ENCODE results near the gene GPATCH4.

GPATCH4 gene

DNA sequence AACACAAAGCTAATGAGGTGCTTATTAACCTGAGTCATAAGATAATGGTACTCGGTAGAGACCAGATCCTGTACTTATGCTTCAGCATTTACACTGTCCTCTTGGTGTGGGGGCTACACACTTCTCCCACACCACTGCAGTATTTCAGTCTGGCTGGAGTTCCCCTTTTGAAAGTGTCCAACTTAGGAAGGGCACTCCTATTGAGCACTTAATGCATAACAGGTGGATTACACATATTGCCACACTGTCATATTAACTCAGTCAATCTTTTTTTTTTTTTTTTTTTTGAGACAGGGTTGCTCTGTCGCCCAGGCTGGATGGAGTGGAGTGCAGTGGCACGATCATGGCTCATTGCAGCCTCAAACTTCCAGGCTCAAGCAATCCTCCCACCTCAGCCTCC, 1.5 kb downstream of the GPATCH4 start:
- TF ChIP-seq, protein P1, sequence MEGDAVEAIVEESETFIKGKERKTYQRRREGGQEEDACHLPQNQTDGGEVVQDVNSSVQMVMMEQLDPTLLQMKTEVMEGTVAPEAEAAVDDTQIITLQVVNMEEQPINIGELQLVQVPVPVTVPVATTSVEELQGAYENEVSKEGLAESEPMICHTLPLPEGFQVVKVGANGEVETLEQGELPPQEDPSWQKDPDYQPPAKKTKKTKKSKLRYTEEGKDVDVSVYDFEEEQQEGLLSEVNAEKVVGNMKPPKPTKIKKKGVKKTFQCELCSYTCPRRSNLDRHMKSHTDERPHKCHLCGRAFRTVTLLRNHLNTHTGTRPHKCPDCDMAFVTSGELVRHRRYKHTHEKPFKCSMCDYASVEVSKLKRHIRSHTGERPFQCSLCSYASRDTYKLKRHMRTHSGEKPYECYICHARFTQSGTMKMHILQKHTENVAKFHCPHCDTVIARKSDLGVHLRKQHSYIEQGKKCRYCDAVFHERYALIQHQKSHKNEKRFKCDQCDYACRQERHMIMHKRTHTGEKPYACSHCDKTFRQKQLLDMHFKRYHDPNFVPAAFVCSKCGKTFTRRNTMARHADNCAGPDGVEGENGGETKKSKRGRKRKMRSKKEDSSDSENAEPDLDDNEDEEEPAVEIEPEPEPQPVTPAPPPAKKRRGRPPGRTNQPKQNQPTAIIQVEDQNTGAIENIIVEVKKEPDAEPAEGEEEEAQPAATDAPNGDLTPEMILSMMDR (IDR thresholded peaks at IDR 0.05; ENCODE audit: low read depth, low read length, missing control alignments): no peak
- no peak for DNase-seq (ENCODE audit: extremely low read depth, low read depth)

DNA sequence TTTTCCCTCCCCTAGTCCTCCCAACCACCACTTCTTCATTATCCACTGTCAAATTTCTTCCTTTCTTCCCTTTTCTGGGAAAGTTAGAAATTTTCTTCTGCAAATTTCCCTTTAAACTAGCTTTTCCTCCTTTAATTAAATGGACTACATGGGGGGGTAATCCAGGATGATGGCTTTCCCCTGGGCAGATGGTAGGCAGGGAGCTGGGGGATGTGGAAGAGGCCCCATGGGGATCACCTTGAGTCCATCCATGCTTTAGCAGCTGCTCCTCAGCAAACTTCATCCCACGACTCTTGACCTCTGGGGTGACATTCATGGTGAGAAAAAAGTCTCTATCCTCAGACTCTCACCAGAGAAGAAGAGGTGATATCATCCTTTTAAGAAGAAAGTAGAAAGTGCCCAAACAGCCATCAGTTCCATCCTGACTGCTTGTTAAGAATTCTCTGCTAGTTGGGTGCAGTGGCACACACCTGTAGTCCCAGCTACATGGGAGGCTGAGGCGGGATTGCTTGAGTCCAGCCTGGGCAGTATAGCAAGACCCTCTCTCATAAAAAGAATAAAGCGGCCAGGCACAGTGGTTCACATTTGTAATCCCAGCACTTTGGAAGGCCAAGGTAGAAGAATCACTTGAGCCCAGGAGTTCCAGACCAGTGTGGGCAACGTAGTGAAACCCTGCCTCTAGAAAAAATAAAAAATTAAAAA, 2.4 kb downstream of the GPATCH4 start:
- no peak for DNase-seq (ENCODE audit: extremely low read depth, low read depth)
- TF ChIP-seq, protein P1 (IDR thresholded peaks at IDR 0.05; ENCODE audit: low read depth, low read length, missing control alignments): no peak
- no peak overlapping the region for H3K4me3 ChIP-seq (replicated peaks; ENCODE audit: low read depth, low read length)

More for the DNA sequence above, 1.5 kb downstream of the GPATCH4 start:
- peak overlapping the region; percentile 74 for H3K4me3 ChIP-seq (replicated peaks; ENCODE audit: low read depth, low read length)

DNA sequence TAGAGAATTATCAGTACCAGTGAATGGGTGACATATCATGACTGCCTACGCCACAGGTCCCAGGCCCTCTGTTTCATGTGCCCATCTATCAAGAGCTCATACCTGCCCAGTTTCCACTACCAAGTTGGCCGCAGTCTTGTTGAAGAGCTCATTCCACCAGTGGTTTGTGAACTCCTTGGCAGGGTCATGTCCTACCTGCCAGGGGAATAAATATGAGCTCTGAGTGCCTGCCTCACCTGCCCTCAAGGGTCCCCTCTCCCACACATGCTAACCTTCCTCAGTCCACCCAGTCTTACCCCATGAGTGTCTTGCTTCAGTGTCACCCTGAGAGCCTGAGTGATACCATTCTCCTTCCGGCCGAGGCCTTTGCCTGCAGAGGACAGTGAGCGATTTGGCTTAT, 3.2 kb downstream of the GPATCH4 start:
- TF ChIP-seq, protein P1 (IDR thresholded peaks at IDR 0.05; ENCODE audit: low read depth, low read length, missing control alignments): no peak
- H3K4me3 ChIP-seq (replicated peaks; ENCODE audit: low read depth, low read length): no peak overlapping the region

DNA sequence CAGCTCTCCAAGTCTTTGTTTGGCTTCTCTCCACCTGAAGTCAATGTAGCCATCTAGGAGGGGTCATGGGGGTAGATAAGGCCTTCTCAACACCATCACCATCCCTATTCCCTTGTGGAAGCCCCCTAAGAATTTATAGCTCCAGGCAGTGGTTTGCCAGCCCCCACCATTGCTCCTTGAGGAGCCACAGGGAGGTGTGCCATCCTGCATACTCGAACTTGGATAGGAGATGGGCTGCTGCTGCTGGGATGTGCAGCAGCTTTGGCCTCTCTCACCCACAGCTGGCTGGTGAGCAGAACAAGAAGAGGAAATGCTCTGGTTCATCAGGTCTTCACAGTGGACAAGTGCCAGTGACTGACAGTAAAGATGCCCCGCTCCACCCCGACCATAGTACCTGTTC, 4.9 kb downstream of the GPATCH4 start:
- no peak for DNase-seq (ENCODE audit: extremely low read depth, low read depth)
- TF ChIP-seq, protein P1 (IDR thresholded peaks at IDR 0.05; ENCODE audit: low read depth, low read length, missing control alignments): no peak
- no peak overlapping the region for H3K4me3 ChIP-seq (replicated peaks; ENCODE audit: low read depth, low read length)

More for the DNA sequence above, 3.2 kb downstream of the GPATCH4 start:
- DNase-seq (ENCODE audit: extremely low read depth, low read depth): no peak

DNA sequence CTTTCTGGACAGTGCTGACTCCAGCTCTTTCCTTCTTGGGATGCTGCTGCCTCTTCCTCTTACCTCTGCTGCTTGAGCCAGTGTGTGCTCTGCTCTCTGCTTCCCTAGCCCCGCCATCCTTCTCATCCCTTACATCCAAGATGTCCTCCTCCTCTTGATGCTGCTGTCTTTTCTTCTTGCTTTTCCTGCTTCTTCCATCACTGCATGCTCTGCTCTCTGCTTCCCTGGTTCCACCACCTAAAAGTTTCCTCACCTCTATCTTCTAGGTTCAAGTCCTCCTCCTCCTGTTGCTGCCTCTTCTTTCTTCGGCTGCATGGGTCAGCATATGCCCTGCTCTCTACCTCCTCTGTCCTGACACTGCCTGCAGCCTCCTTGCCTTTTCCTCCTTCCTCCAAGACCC, 6.3 kb downstream of the GPATCH4 start:
- TF ChIP-seq, protein P1 (IDR thresholded peaks at IDR 0.05; ENCODE audit: low read depth, low read length, missing control alignments): no peak
- no peak for DNase-seq (ENCODE audit: extremely low read depth, low read depth)
- no peak overlapping the region for H3K4me3 ChIP-seq (replicated peaks; ENCODE audit: low read depth, low read length)

DNA sequence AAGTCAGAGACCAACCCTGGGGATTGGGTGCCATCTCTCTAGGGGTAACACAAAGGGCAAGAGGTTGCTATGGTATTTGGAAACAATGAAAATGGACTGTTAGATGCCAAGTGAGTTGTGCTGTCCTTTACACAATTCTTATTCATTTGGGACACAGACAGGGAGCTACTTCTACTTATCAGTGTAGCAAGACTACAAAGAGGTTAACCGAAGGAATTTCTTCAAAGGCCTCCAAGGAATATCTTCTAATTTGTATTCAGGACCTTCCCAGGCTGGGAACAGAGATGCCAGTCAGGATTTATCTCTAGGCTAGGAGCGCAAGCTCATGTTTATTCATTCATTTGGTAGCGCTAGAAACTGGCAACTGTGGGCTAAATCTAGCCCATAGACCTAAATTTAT, 7.1 kb downstream of the GPATCH4 start:
- TF ChIP-seq, protein P1 (IDR thresholded peaks at IDR 0.05; ENCODE audit: low read depth, low read length, missing control alignments): no peak
- no peak overlapping the region for H3K4me3 ChIP-seq (replicated peaks; ENCODE audit: low read depth, low read length)
- no peak for DNase-seq (ENCODE audit: extremely low read depth, low read depth)

DNA sequence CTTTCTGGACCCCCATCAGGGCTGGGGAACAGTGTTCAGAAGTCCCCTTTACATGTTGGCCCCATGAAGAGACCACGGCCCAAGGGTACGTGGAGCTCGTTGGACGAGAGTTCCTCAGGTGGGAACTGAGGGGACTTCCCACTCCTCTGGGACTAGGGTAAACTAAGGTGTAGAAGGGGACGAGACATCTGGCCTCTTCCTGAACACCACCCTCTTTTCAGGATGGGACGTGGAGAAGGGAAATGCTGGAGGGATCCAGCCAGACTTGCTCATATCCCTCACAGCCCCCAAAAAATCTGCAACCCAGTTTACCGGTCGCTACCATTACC, 7.7 kb downstream of the GPATCH4 start:
- no peak overlapping the region for H3K4me3 ChIP-seq (replicated peaks; ENCODE audit: low read depth, low read length)
- no peak for DNase-seq (ENCODE audit: extremely low read depth, low read depth)
- TF ChIP-seq, protein P1 (IDR thresholded peaks at IDR 0.05; ENCODE audit: low read depth, low read length, missing control alignments): no peak
